ENCODE data around the gene PAGR1.

DNA sequence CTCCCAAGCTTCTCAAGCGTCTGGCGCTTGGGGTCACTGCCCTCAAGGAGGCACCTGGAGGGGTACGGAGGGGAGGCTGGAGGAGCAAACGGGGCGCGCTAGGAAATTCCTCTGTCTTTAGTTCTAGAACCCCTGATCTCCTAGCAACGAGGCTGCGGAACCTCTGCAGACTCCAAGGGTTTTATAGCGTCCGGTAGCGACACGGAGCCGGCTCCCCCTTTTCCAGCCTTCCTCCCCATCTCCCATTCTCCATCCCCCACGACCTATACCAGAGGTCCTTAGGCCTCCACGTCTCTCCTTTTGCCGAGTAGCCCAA is 47.7 kb downstream of the PAGR1 start:
- TF ChIP-seq, protein P1, sequence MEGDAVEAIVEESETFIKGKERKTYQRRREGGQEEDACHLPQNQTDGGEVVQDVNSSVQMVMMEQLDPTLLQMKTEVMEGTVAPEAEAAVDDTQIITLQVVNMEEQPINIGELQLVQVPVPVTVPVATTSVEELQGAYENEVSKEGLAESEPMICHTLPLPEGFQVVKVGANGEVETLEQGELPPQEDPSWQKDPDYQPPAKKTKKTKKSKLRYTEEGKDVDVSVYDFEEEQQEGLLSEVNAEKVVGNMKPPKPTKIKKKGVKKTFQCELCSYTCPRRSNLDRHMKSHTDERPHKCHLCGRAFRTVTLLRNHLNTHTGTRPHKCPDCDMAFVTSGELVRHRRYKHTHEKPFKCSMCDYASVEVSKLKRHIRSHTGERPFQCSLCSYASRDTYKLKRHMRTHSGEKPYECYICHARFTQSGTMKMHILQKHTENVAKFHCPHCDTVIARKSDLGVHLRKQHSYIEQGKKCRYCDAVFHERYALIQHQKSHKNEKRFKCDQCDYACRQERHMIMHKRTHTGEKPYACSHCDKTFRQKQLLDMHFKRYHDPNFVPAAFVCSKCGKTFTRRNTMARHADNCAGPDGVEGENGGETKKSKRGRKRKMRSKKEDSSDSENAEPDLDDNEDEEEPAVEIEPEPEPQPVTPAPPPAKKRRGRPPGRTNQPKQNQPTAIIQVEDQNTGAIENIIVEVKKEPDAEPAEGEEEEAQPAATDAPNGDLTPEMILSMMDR (IDR thresholded peaks at IDR 0.05), result no peak
- no peak for TF ChIP-seq EZH2phosphoT487 (IDR thresholded peaks at IDR 0.05)
